Thoracic aorta (tissue), 2 donors: ENCODE measurements around the gene TACC2. TPM values are rescaled to one million over a fixed set of nuclear protein-coding genes. Genes with fewer than 3 reads are reported as not detected.

Experiments used
- ATAC-seq: fragments of 150-250 bp; one replicate; pipeline ENCODE4 v1.8.0; 2017; ENCODE audit warnings: low read depth; ENCODE audit not compliant: insufficient number of reproducible peaks, low FRiP score
- DNase-seq: peaks from one replicate; pipeline ENCODE4 v3.0.0-alpha.2; 2020; ENCODE audit warnings: low spot score
- H3K27ac ChIP-seq, 2 donors: fragments of 200-600 bp; sonication (generic); 1 replicate in 1 of 2; 2 replicates in 1 of 2; pipeline ENCODE4 v1.5.1; 2016; ENCODE audit warnings: mild to moderate bottlenecking in 2 of 2, moderate library complexity in 2 of 2
- H3K27me3 ChIP-seq: fragments of 200-600 bp; sonication (generic); replicated peaks from 2 replicates; pipeline ENCODE4 v1.6.0; 2016; ENCODE audit warnings: mild to moderate bottlenecking; ENCODE audit not compliant: insufficient read depth
- H3K36me3 ChIP-seq: fragments of 200-600 bp; sonication (generic); one replicate; pipeline ENCODE4 v1.5.1; 2016
- H3K4me1 ChIP-seq, 2 donors: fragments of 200-600 bp; sonication (generic); 1 replicate in 1 of 2; 2 replicates in 1 of 2; pipeline versions ENCODE4 v1.5.1 to v1.6.0; 2016; ENCODE audit warnings: low read depth in 2 of 2, mild to moderate bottlenecking in 1 of 2; ENCODE audit not compliant: control insufficient read depth in 1 of 2
- H3K4me3 ChIP-seq: fragments of 200-600 bp; sonication (generic); 2 replicates; pipeline ENCODE4 v1.5.1; 2016; ENCODE audit warnings: mild to moderate bottlenecking
- H3K9me3 ChIP-seq: fragments of 200-600 bp; sonication (generic); 2 replicates; pipeline ENCODE4 v1.5.1; 2016
- total RNA-seq, 2 donors: library from RNA; depleted of rRNA; stranded (reverse); fragments of >200 nt; gene quantifications; one replicate each; pipeline versions ENCODE4 v1.1.0 to v1.2.3, GENCODE V29; 2016
- TF ChIP-seq, protein P1 (sequence below): fragments of 200-600 bp; sonication (generic); IDR thresholded peaks from one replicate; pipeline ENCODE4 v1.5.1; 2019; ENCODE audit warnings: antibody characterized with exemption

The TACC2 gene
- total RNA-seq, 2 donors from 2014 or later: 52.1 to 71.0 TPM

DNA sequence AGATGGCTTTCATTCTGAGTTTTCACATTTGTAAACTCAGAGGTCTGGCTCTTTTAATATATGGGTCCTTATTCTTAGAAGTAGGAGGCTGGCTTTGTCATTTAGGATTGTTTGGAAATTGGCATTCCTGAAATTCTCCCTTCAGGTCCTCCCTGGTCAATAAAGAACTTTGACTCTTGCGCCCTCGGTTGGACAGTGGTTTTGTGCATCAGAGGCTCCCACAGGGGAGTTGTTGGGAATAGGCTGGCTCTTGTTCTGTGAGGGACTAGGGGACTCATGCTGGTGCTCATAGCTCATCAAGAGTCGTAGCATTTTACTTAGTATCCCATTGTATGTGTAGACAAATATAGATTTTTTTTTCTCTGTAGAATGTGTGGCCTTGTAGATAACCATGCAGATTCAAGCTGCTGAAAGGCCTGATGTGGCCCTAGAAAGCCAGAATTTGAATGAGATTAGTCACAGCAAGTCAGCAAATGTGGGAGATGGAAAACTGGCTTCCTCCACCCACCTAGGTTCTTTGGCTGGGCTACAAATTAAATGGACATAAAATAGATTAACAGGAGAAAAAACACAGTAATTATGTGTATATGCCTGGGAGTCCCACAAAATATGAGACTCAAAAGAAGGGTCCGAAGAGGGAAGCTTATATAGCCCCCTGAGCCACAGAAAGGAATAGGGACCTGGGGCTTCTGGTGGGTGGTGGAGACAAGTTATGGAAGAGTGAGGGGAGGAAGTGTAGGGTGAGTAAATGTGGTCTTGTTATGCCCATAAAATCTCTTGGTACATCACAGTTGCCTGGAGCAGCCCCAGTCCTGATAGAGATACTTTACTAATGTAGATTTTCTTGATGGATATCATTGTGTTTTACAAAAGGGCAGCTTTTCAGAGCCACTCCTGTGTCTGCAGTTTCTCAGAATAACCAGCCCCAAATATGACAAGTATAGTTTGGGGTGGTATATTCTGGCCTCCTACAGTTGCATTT is 187.6 kb downstream of the TACC2 start:
- H3K4me1 ChIP-seq: no peaks in the 10 kb centered on the region
- TF ChIP-seq, protein P1, sequence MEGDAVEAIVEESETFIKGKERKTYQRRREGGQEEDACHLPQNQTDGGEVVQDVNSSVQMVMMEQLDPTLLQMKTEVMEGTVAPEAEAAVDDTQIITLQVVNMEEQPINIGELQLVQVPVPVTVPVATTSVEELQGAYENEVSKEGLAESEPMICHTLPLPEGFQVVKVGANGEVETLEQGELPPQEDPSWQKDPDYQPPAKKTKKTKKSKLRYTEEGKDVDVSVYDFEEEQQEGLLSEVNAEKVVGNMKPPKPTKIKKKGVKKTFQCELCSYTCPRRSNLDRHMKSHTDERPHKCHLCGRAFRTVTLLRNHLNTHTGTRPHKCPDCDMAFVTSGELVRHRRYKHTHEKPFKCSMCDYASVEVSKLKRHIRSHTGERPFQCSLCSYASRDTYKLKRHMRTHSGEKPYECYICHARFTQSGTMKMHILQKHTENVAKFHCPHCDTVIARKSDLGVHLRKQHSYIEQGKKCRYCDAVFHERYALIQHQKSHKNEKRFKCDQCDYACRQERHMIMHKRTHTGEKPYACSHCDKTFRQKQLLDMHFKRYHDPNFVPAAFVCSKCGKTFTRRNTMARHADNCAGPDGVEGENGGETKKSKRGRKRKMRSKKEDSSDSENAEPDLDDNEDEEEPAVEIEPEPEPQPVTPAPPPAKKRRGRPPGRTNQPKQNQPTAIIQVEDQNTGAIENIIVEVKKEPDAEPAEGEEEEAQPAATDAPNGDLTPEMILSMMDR: no peak
- ATAC-seq: no peak
- H3K36me3 ChIP-seq: no peaks in the 10 kb centered on the region
- no peak for DNase-seq
- no peak overlapping the region for H3K4me3 ChIP-seq
- no peak overlapping the region for H3K27ac ChIP-seq
- no peaks in the 10 kb centered on the region for H3K9me3 ChIP-seq
- no peaks in the 10 kb centered on the region for H3K27me3 ChIP-seq

DNA sequence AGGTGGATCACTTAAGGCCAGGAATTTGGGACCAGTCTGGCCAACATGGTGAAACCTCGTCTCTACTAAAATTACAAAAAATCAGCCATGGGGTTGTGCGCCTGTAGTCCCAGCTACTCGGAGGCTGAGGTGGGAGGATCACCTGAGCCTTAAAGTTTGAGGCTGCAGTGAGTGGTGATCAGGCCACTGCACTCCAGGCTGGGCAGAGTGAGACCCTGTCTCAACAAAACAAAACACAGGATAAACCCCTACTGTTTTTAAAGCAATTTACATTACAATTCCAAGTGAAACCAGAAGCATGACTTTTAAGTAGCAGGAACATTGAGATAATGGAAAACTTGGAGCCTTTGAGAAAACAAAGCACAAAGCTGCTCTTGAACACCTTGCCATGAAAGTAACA is 189.7 kb downstream of the TACC2 start:
- Histone ChIP-seq H3K9me3 (no peaks in the 10 kb centered on the region), H3K4me3 (no peak overlapping the region), H3K36me3 (no peaks in the 10 kb centered on the region), H3K4me1 (peaks cover 0 to 20% of the 10 kb centered on the region in 2 donors), H3K27me3 (no peaks in the 10 kb centered on the region), H3K27ac (no peak overlapping the region)
- TF ChIP-seq, protein P1: no peak
- ATAC-seq (no peak), DNase-seq (no peak)

DNA sequence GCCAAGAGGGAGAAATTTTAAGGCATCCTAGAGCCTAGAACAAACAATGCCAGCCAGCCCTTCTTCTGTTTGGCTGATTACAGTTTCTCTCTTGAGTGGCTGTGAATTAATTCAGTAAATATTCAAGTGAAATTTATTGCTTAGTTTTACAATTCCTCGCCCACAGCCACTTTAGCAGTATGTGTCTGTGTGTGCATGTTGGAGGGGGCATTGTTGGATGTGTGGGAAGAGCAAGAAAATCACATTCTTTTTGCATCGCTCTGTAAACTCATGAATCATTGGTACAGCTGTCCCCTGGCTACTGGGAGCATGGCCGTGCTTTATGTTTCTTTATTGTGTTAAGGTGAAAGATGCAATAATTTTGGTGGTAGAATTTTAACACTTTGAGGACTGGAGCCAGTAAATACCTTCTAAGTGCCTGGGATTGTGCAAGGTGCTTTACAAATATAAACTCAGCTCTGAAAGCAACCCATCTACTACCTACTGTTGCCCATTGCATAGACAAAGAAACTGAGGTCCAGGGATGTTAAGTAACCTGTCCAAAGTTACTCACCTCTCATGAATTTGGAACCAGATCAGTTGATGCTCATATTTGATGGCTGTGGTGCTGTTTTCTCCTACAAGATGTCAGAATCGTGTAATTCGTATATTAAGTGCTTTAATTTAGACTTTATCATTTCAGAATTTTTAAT is 192.2 kb downstream of the TACC2 start:
- H3K4me3 ChIP-seq: no peak overlapping the region
- ATAC-seq: no peak
- no peaks in the 10 kb centered on the region for H3K36me3 ChIP-seq
- H3K27me3 ChIP-seq: no peaks in the 10 kb centered on the region
- no peak overlapping the region for H3K27ac ChIP-seq
- TF ChIP-seq, protein P1: no peak
- no peak for DNase-seq
- H3K4me1 ChIP-seq: peaks cover 0 to 26% of the 10 kb centered on the region in 2 donors
- H3K9me3 ChIP-seq: no peaks in the 10 kb centered on the region

DNA sequence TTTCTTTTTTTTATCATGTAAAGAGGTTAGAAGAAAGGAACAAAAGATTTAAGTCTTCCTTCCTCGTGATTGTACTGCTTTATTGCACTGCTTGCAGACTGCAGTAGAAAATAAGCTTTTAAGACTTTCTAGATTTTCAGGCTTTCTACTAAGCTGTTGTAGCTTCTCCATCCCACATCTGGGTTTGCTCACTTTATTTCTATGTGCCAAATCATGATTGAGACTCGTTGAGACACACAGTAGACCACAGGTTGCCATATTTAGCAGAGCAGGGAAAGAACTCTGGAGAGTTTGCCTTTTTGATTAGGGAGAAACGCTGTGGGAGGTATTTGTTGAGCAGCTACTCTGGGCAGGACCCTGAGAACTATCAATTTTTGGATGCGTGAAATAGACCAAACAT is 192.9 kb downstream of the TACC2 start:
- H3K4me1 ChIP-seq: peaks cover 0 to 27% of the 10 kb centered on the region in 2 donors
- no peaks in the 10 kb centered on the region for H3K27me3 ChIP-seq
- ATAC-seq (no peak), DNase-seq (no peak)
- H3K27ac ChIP-seq: no peak overlapping the region
- no peaks in the 10 kb centered on the region for H3K36me3 ChIP-seq
- H3K4me3 ChIP-seq: no peak overlapping the region
- no peaks in the 10 kb centered on the region for H3K9me3 ChIP-seq
- TF ChIP-seq, protein P1: no peak

DNA sequence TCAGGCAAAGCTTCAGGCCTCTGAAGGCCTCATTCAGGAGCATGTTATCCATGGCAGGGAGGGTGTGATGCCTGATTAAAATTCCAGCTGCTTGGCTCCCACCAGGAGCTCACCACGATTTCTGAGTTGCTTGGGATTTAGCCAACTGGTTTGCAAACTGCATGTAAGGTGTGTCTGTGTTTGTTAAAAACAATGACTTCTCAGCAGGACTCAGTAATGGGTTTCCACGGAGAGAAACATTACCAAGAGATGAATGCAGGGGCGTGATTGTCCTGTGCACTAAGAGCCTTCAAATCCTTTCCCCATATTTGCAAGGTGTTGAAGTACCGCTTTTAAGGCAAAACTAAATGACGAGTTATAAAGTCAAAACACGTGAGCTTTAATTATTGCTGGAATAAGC is 193.3 kb downstream of the TACC2 start:
- H3K4me1 ChIP-seq: peaks cover 0 to 31% of the 10 kb centered on the region in 2 donors
- TF ChIP-seq, protein P1: no peak
- no peaks in the 10 kb centered on the region for H3K36me3 ChIP-seq
- no peaks in the 10 kb centered on the region for H3K27me3 ChIP-seq
- no peak overlapping the region for H3K4me3 ChIP-seq
- H3K27ac ChIP-seq: no peak overlapping the region
- DNase-seq (no peak), ATAC-seq (no peak)
- H3K9me3 ChIP-seq: no peaks in the 10 kb centered on the region
